ENCODE results near the gene PUM2. TPM values are rescaled to one million over a fixed set of nuclear protein-coding genes. Genes with fewer than 3 reads are reported as not detected.

The PUM2 gene
- total RNA-seq, 1 experiment from 2014 or later: 105 TPM

DNA sequence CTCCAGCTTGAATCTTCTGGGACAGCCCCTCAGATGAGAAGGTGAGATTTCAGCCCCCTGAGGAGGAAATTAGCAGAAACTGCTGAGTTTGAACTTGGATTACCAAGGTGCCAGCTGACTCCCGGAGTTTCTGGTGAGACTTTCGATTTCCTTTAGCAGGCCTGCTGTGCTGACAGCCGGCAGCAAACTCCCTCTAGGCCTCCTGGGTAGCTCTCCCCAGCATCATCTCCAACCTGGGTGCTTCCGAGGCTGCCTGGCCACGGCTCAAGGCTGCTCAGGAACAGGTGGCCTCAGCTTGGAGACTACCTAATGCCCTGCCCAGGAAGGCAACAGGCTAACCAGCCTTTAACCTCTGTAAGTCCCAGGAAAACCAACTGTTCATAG, 142.2 kb downstream of the PUM2 start:
- H3K27me3 ChIP-seq (ENCODE audit: insufficient read depth, low read length): no peaks in the 10 kb centered on the region
- no peaks in the 10 kb centered on the region; a peak in 1 of 4 replicates for H3K4me1 ChIP-seq (ENCODE audit: control insufficient read depth in 1 of 2, insufficient read depth in 2 of 2, low read length in 2 of 2)
- peaks cover 0 to 4% of the 10 kb centered on the region in 2 experiments; a peak in 1 of 4 replicates for H3K36me3 ChIP-seq (ENCODE audit: control insufficient read depth in 1 of 2, insufficient read depth in 2 of 2, low read length in 2 of 2)
- RAD21 ChIA-PET (ENCODE audit: low non-redundant PET in 1 of 2, low total read pairs in 2 of 2, uncharacterized antibody in 2 of 2, unreplicated experiment in 2 of 2): no interaction called here
- no peak overlapping the region for H3K9ac ChIP-seq (ENCODE audit: low read length)
- H2AFZ ChIP-seq (ENCODE audit: low read depth, low read length, poor library complexity, severe bottlenecking): no peak overlapping the region
- POLR2A ChIA-PET: no interaction called here
- ATAC-seq (no peak), DNase-seq (ENCODE audit: low read depth, low spot score) (no peak)
- no peak overlapping the region for H3K4me3 ChIP-seq (replicated peaks in 1 of 2; ENCODE audit: low read depth in 1 of 2, low read length in 2 of 2)
- H3K4me2 ChIP-seq (ENCODE audit: low read length): no peak overlapping the region
- CTCF ChIA-PET: no interaction called here
- H3K27ac ChIP-seq (ENCODE audit: low read depth, low read length): no peak overlapping the region
- no peaks in the 10 kb centered on the region for H3K9me3 ChIP-seq (ENCODE audit: control insufficient read depth in 1 of 2, insufficient read depth in 1 of 2, low read depth in 1 of 2, low read length in 2 of 2)
- no peak for TF ChIP-seq CTCF (IDR thresholded peaks at IDR 0.05 in 2 of 3, conservative IDR thresholded peaks at IDR 0.05 in 1 of 3; ENCODE audit: borderline replicate concordance in 1 of 3, insufficient read depth in 1 of 3, low read depth in 2 of 3, low read length in 2 of 3)
- TF ChIP-seq, protein P1, sequence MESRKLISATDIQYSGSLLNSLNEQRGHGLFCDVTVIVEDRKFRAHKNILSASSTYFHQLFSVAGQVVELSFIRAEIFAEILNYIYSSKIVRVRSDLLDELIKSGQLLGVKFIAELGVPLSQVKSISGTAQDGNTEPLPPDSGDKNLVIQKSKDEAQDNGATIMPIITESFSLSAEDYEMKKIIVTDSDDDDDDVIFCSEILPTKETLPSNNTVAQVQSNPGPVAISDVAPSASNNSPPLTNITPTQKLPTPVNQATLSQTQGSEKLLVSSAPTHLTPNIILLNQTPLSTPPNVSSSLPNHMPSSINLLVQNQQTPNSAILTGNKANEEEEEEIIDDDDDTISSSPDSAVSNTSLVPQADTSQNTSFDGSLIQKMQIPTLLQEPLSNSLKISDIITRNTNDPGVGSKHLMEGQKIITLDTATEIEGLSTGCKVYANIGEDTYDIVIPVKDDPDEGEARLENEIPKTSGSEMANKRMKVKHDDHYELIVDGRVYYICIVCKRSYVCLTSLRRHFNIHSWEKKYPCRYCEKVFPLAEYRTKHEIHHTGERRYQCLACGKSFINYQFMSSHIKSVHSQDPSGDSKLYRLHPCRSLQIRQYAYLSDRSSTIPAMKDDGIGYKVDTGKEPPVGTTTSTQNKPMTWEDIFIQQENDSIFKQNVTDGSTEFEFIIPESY (IDR thresholded peaks at IDR 0.05; ENCODE audit: extremely low read depth, insufficient replicate concordance, low read length): no peak
- no peak for TF ChIP-seq TCF7L2 (IDR thresholded peaks at IDR 0.05; ENCODE audit: borderline replicate concordance, extremely low read depth, insufficient read depth, insufficient read length)
- TF ChIP-seq CEBPB (IDR thresholded peaks at IDR 0.05; ENCODE audit: low read depth): no peak
- TF ChIP-seq RAD21 (IDR thresholded peaks at IDR 0.05; ENCODE audit: low read depth): no peak
- intact Hi-C loops (cut with micrococcal nuclease): no loop called here
- no peaks in the 10 kb centered on the region for H4K20me1 ChIP-seq (ENCODE audit: insufficient read depth)
- no peaks in the 10 kb centered on the region for H3K79me2 ChIP-seq (ENCODE audit: insufficient read depth, low read length)
- no TSS peak for BruUV-seq (replicated peaks)
- no peaks in the 10 kb centered on the region for H3K9me2 ChIP-seq (ENCODE audit: insufficient read depth)

Measured in HCT116 (cell line).